IPS-18c (cell line): ENCODE measurements around the gene MRPL33.

Source experiments
- H3K4me3 ChIP-seq: 2 replicates; pipeline ENCODE4 v1.7.0; 2013; ENCODE audit warnings: low read depth, mild to moderate bottlenecking, low read length, moderate library complexity; ENCODE audit not compliant: insufficient read depth
- H3K9me3 ChIP-seq: one replicate; pipeline ENCODE4 v1.6.1; 2013; ENCODE audit warnings: mild to moderate bottlenecking, low read length, moderate library complexity; ENCODE audit not compliant: control insufficient read depth, insufficient read depth

Gene MRPL33

GRCh38 chr2:27796791-27797765 is 25.6 kb downstream of the MRPL33 start:
- no peaks in the 10 kb centered on the region for H3K9me3 ChIP-seq

GRCh38 chr2:27797841-27798240 is 26.3 kb downstream of the MRPL33 start:
- no peak overlapping the region for H3K4me3 ChIP-seq
- H3K9me3 ChIP-seq: no peaks in the 10 kb centered on the region

More at GRCh38 chr2:27796791-27797765, 25.6 kb downstream of the MRPL33 start:
- no peak overlapping the region for H3K4me3 ChIP-seq

- no peak overlapping the region for H3K4me3 ChIP-seq
- H3K9me3 ChIP-seq: no peaks in the 10 kb centered on the region
These were observed 27.0 kb downstream of the MRPL33 start for GRCh38 chr2:27798486-27798885.

GRCh38 chr2:27798948-27799645 is 27.6 kb downstream of the MRPL33 start:
- no peaks in the 10 kb centered on the region for H3K9me3 ChIP-seq
- H3K4me3 ChIP-seq: no peak overlapping the region

GRCh38 chr2:27799646-27800010 is 28.1 kb downstream of the MRPL33 start:
- no peaks in the 10 kb centered on the region for H3K9me3 ChIP-seq

GRCh38 chr2:27800856-27801255 is 29.3 kb downstream of the MRPL33 start:
- no peak overlapping the region for H3K4me3 ChIP-seq
- no peaks in the 10 kb centered on the region for H3K9me3 ChIP-seq

More at GRCh38 chr2:27799646-27800010, 28.1 kb downstream of the MRPL33 start:
- H3K4me3 ChIP-seq: no peak overlapping the region

- no peaks in the 10 kb centered on the region for H3K9me3 ChIP-seq
- no peak overlapping the region for H3K4me3 ChIP-seq
These were observed 31.0 kb downstream of the MRPL33 start for GRCh38 chr2:27802547-27802946.

GRCh38 chr2:27803046-27803445 is 31.5 kb downstream of the MRPL33 start:
- Histone ChIP-seq H3K4me3 (no peak overlapping the region), H3K9me3 (no peaks in the 10 kb centered on the region)

GRCh38 chr2:27804146-27804545 is 32.6 kb downstream of the MRPL33 start:
- Histone ChIP-seq H3K4me3 (no peak overlapping the region), H3K9me3 (no peaks in the 10 kb centered on the region)

- H3K4me3 ChIP-seq: no peak overlapping the region
- H3K9me3 ChIP-seq: no peaks in the 10 kb centered on the region
These were observed 33.7 kb downstream of the MRPL33 start for GRCh38 chr2:27805180-27805579.

- H3K4me3 ChIP-seq: no peak overlapping the region
- H3K9me3 ChIP-seq: no peaks in the 10 kb centered on the region
These were observed 35.0 kb downstream of the MRPL33 start for GRCh38 chr2:27806311-27807059.

- Histone ChIP-seq H3K9me3 (no peaks in the 10 kb centered on the region), H3K4me3 (no peak overlapping the region)
These were observed 36.0 kb downstream of the MRPL33 start for GRCh38 chr2:27807476-27807875.

GRCh38 chr2:27808418-27808817 is 36.9 kb downstream of the MRPL33 start:
- Histone ChIP-seq H3K9me3 (no peaks in the 10 kb centered on the region), H3K4me3 (no peak overlapping the region)

- H3K4me3 ChIP-seq: no peak overlapping the region
- no peaks in the 10 kb centered on the region for H3K9me3 ChIP-seq
These were observed 37.5 kb downstream of the MRPL33 start for GRCh38 chr2:27808984-27809383.

- H3K4me3 ChIP-seq: no peak overlapping the region
- no peaks in the 10 kb centered on the region for H3K9me3 ChIP-seq
These were observed 38.3 kb downstream of the MRPL33 start for GRCh38 chr2:27809761-27810241.

GRCh38 chr2:27810455-27810854 is 38.9 kb downstream of the MRPL33 start:
- no peaks in the 10 kb centered on the region for H3K9me3 ChIP-seq
- no peak overlapping the region for H3K4me3 ChIP-seq

- Histone ChIP-seq H3K4me3 (no peak overlapping the region), H3K9me3 (no peaks in the 10 kb centered on the region)
These were observed 40.2 kb downstream of the MRPL33 start for GRCh38 chr2:27811768-27812167.
